Mesendoderm (in vitro differentiated cells): ENCODE data around the gene ALG3.
A peak's percentile ranks its signal among the peaks of the same experiment; 100 is the strongest.

Experiments used
- DNase-seq: peaks from one replicate; pipeline ENCODE4 v3.0.0; 2013
- H2AK5ac ChIP-seq: 2 replicates; pipeline ENCODE4 v1.6.1; 2013; ENCODE audit warnings: low read length, inconsistent platforms
- H2BK120ac ChIP-seq: 2 replicates; pipeline ENCODE4 v1.6.1; 2013; ENCODE audit warnings: low read depth, mild to moderate bottlenecking, low read length, moderate library complexity, mixed read lengths
- H2BK15ac ChIP-seq: replicated peaks from 2 replicates; pipeline ENCODE4 v1.6.1; 2013; ENCODE audit warnings: low read depth, mild to moderate bottlenecking, moderate library complexity
- H2BK5ac ChIP-seq: 2 replicates; pipeline ENCODE4 v1.6.1; 2013; ENCODE audit warnings: low read length, inconsistent platforms
- H3K18ac ChIP-seq: 2 replicates; pipeline ENCODE4 v1.6.1; 2013; ENCODE audit warnings: mild to moderate bottlenecking, low read length, mixed read lengths
- H3K23ac ChIP-seq: one replicate; pipeline ENCODE4 v1.6.1; 2013; ENCODE audit warnings: low read length
- H3K27ac ChIP-seq: 2 replicates; pipeline ENCODE4 v1.5.1; 2013; ENCODE audit warnings: low read depth, mild to moderate bottlenecking, inconsistent platforms, low read length, moderate library complexity
- H3K27me3 ChIP-seq: 2 replicates; pipeline ENCODE4 v1.6.1; 2013; ENCODE audit warnings: low read length, control low read depth, mild to moderate bottlenecking, inconsistent platforms; ENCODE audit not compliant: insufficient read depth, poor library complexity
- H3K36me3 ChIP-seq: 2 replicates; pipeline ENCODE4 v1.6.1; 2013; ENCODE audit warnings: low read length, inconsistent platforms; ENCODE audit not compliant: control insufficient read depth, insufficient read depth
- H3K4ac ChIP-seq: one replicate; pipeline ENCODE4 v1.6.1; 2013; ENCODE audit warnings: low read depth, mild to moderate bottlenecking, low read length, moderate library complexity
- H3K4me1 ChIP-seq: 2 replicates; pipeline ENCODE4 v1.6.1; 2013; ENCODE audit warnings: low read depth, low read length, inconsistent platforms; ENCODE audit not compliant: control insufficient read depth
- H3K4me2 ChIP-seq: 2 replicates; pipeline ENCODE4 v1.6.1; 2013; ENCODE audit warnings: low read length
- H3K4me3 ChIP-seq: 2 replicates; pipeline ENCODE4 v1.5.1; 2013; ENCODE audit warnings: mild to moderate bottlenecking, low read length
- H3K56ac ChIP-seq: one replicate; pipeline ENCODE4 v1.6.1; 2013; ENCODE audit warnings: low read length
- H3K79me1 ChIP-seq: 2 replicates; pipeline ENCODE4 v1.6.1; 2013; ENCODE audit warnings: low read length, inconsistent platforms
- H3K79me2 ChIP-seq: 2 replicates; pipeline ENCODE4 v1.6.1; 2013; ENCODE audit warnings: mild to moderate bottlenecking, low read length; ENCODE audit not compliant: control insufficient read depth, insufficient read depth
- H3K9ac ChIP-seq: 2 replicates; pipeline ENCODE4 v1.6.1; 2013; ENCODE audit warnings: low read length, inconsistent platforms
- H4K5ac ChIP-seq: one replicate; pipeline ENCODE4 v1.6.1; 2013; ENCODE audit warnings: low read length
- H4K8ac ChIP-seq: one replicate; pipeline ENCODE4 v1.6.1; 2013; ENCODE audit warnings: low read depth, mild to moderate bottlenecking, control low read depth, low read length, moderate library complexity
- WGBS: extraction: QIAGEN DNeasy Blood & Tissue Kit; methylation state at CpG from one replicate; pipeline ENCODE4 v1.1.7; 2013; ENCODE audit warnings: low lambda C conversion rate, missing lambda C conversion rate; ENCODE audit not compliant: insufficient coverage; ENCODE audit errors: extremely low coverage; 5-methylcytosine and 5-hydroxymethylcytosine counted together

ALG3 gene

GRCh38 chr3:184230603-184231528, 17.9 kb downstream of the ALG3 start:
- Histone ChIP-seq H2BK15ac (no peak overlapping the region), H3K23ac (no peak overlapping the region), H3K4me2 (no peak overlapping the region), H2BK120ac (no peak overlapping the region), H4K8ac (no peak overlapping the region), H2BK5ac (no peak overlapping the region), H3K9ac (no peak overlapping the region), H4K5ac (no peak overlapping the region), H3K4me3 (no peak overlapping the region), H3K27me3 (peaks cover 41% of the 10 kb centered on the region), H3K4me1 (no peaks in the 10 kb centered on the region), H3K79me1 (no peaks in the 10 kb centered on the region), H3K4ac (no peak overlapping the region), H3K79me2 (no peaks in the 10 kb centered on the region), H3K18ac (no peak overlapping the region), H3K56ac (no peak overlapping the region), H2AK5ac (no peak overlapping the region), H3K36me3 (no peaks in the 10 kb centered on the region), H3K27ac (no peak overlapping the region)
- no CpG with 5 or more reads among the region's 79 CpGs for WGBS
- DNase-seq: no peak

GRCh38 chr3:184230081-184230602, 18.6 kb downstream of the ALG3 start:
- no peak overlapping the region for H3K27ac ChIP-seq
- no peaks in the 10 kb centered on the region for H3K79me2 ChIP-seq
- no peak overlapping the region for H3K4ac ChIP-seq
- no peak overlapping the region for H3K4me2 ChIP-seq
- no peak overlapping the region for H3K9ac ChIP-seq
- no peak for DNase-seq
- H3K56ac ChIP-seq: no peak overlapping the region
- WGBS: no CpG with 5 or more reads among the region's 61 CpGs
- H2BK5ac ChIP-seq: no peak overlapping the region
- no peaks in the 10 kb centered on the region for H3K79me1 ChIP-seq
- no peak overlapping the region for H2BK15ac ChIP-seq
- H3K36me3 ChIP-seq: no peaks in the 10 kb centered on the region
- H4K5ac ChIP-seq: no peak overlapping the region
- no peak overlapping the region for H2AK5ac ChIP-seq
- H3K4me1 ChIP-seq: no peaks in the 10 kb centered on the region
- no peak overlapping the region for H3K18ac ChIP-seq
- H3K4me3 ChIP-seq: no peak overlapping the region
- no peak overlapping the region for H3K23ac ChIP-seq
- no peak overlapping the region for H2BK120ac ChIP-seq
- no peak overlapping the region for H4K8ac ChIP-seq
- H3K27me3 ChIP-seq: peaks cover 41% of the 10 kb centered on the region

DNA sequence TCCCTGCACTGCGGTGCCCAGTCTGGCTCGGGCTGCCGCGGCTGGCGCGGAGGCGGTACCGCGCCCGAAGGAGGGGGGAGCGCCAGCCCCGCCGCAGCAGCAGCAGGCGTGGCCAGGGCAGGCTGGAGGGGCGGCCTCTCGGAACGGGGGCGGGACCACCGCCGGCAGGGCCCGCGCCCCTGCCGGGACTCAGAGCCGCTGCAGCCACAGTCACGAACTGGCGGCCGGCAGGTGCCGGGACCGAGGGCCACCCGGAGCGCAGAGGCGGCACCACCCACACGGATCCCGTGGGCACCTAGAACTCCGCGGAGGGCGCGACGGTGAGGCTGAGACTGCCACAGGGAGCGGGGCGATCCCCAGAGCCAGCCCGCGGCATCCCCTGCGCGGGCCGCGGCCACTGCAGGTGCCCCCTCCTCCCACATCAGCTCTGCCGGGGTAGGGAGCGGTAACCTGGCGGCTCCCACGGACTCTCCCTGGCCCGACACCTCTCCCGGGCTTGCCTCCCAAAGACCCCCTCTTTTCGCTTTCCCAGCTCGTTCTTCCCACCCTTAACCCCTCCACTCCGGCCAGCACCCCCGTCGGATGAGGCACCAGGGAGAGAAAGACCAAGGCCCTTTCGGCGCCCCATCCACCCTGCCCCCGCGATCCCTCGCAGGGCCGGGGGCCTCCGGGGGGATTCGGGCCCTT, 19.2 kb downstream of the ALG3 start, which contains the start of gene VWA5B2:
VWA5B2 (plus strand) TSS at position 192 of the 687 bp plus-strand sequence. CDS start 944 bp downstream, outside the sequence.
- DNase-seq: peak; percentile 74

GRCh38 chr3:184228376-184229137, 20.2 kb downstream of the ALG3 start:
- no CpG with 5 or more reads among the region's 12 CpGs for WGBS
- no peak overlapping the region for H3K4me3 ChIP-seq

More for the DNA sequence above, 19.2 kb downstream of the ALG3 start, which contains the start of gene VWA5B2:
- H3K36me3 ChIP-seq: no peaks in the 10 kb centered on the region
- no peak within 1 kb of the TSS for H2BK120ac ChIP-seq
- no peak within 1 kb of the TSS for H3K4ac ChIP-seq
- peaks cover 41% of the 10 kb centered on the region for H3K27me3 ChIP-seq
- H3K18ac ChIP-seq: no peak within 1 kb of the TSS
- H3K79me2 ChIP-seq: no peaks in the 10 kb centered on the region
- H3K79me1 ChIP-seq: no peaks in the 10 kb centered on the region
- H2BK5ac ChIP-seq: no peak within 1 kb of the TSS
- H3K4me1 ChIP-seq: no peaks in the 10 kb centered on the region
- H3K23ac ChIP-seq: no peak within 1 kb of the TSS
- no peak within 1 kb of the TSS for H2BK15ac ChIP-seq
- no CpG with 5 or more reads among the region's 66 CpGs for WGBS
- no peak within 1 kb of the TSS for H3K27ac ChIP-seq
- no peak within 1 kb of the TSS for H3K9ac ChIP-seq
- no peak within 1 kb of the TSS for H2AK5ac ChIP-seq
- no peak within 1 kb of the TSS for H3K4me3 ChIP-seq
- H3K56ac ChIP-seq: peak within 1 kb of the TSS; percentile 15
- H4K8ac ChIP-seq: no peak within 1 kb of the TSS
- peak within 1 kb of the TSS; percentile 64 for H3K4me2 ChIP-seq
- H4K5ac ChIP-seq: no peak within 1 kb of the TSS

DNA sequence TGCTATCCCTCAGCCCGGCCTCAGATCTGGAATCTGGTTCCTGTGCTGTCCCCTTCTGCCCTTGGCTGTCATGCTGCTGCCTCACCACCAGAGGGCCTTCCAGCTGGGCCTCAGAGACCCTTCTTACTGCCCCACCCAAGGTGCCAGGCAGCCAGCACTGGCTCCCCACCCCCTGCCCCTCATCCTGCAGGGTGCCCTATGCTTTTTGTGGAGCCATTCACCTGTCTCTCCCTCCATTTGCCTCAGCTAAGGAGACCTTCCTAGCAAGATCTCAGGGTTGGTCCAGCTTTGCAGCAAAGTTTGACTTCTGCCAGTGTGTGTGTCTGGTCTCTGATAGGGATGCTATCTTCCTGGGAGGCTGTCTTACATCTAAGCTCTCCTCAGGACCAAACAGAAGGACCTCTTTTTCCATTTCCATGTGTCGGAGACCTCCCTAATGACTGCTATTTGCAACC, 21.3 kb downstream of the ALG3 start:
- Histone ChIP-seq H3K4ac (no peak overlapping the region), H3K36me3 (no peaks in the 10 kb centered on the region), H2AK5ac (no peak overlapping the region), H4K8ac (no peak overlapping the region), H3K9ac (no peak overlapping the region), H3K4me1 (no peaks in the 10 kb centered on the region), H4K5ac (no peak overlapping the region), H2BK15ac (no peak overlapping the region), H3K79me1 (no peaks in the 10 kb centered on the region), H3K56ac (no peak overlapping the region), H3K27ac (no peak overlapping the region), H2BK5ac (no peak overlapping the region), H3K18ac (no peak overlapping the region), H3K27me3 (peaks cover 39% of the 10 kb centered on the region), H3K4me2 (no peak overlapping the region), H3K4me3 (no peak overlapping the region), H2BK120ac (no peak overlapping the region), H3K23ac (no peak overlapping the region), H3K79me2 (no peaks in the 10 kb centered on the region)
- peak; percentile 56 for DNase-seq
- no CpG with 5 or more reads among the region's 2 CpGs for WGBS

More at GRCh38 chr3:184228376-184229137, 20.2 kb downstream of the ALG3 start:
- Histone ChIP-seq H3K36me3 (no peaks in the 10 kb centered on the region), H2BK120ac (no peak overlapping the region), H2AK5ac (no peak overlapping the region), H3K79me2 (no peaks in the 10 kb centered on the region), H3K9ac (no peak overlapping the region), H3K27me3 (peaks cover 41% of the 10 kb centered on the region), H3K23ac (no peak overlapping the region), H3K4me1 (no peaks in the 10 kb centered on the region), H2BK5ac (no peak overlapping the region), H3K4ac (no peak overlapping the region), H4K5ac (no peak overlapping the region), H2BK15ac (no peak overlapping the region), H3K27ac (no peak overlapping the region), H3K79me1 (no peaks in the 10 kb centered on the region), H4K8ac (no peak overlapping the region), H3K56ac (peak overlapping the region; percentile 15), H3K18ac (no peak overlapping the region), H3K4me2 (no peak overlapping the region)
- DNase-seq: no peak
